ENCODE data around the gene CREB5.

GRCh38 chr7:28509251-28510025, 97.1 kb downstream of the CREB5 start:
- TF ChIP-seq, protein P1, sequence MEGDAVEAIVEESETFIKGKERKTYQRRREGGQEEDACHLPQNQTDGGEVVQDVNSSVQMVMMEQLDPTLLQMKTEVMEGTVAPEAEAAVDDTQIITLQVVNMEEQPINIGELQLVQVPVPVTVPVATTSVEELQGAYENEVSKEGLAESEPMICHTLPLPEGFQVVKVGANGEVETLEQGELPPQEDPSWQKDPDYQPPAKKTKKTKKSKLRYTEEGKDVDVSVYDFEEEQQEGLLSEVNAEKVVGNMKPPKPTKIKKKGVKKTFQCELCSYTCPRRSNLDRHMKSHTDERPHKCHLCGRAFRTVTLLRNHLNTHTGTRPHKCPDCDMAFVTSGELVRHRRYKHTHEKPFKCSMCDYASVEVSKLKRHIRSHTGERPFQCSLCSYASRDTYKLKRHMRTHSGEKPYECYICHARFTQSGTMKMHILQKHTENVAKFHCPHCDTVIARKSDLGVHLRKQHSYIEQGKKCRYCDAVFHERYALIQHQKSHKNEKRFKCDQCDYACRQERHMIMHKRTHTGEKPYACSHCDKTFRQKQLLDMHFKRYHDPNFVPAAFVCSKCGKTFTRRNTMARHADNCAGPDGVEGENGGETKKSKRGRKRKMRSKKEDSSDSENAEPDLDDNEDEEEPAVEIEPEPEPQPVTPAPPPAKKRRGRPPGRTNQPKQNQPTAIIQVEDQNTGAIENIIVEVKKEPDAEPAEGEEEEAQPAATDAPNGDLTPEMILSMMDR (IDR thresholded peaks at IDR 0.05): no peak
- no peak for TF ChIP-seq POLR2A (IDR thresholded peaks at IDR 0.05)
